HS-5 (cell line): ENCODE measurements around the gene GATAD2A.

Source experiments
- DNase-seq: peaks from one replicate; pipeline ENCODE4 v3.0.0-alpha.2; 2012; ENCODE audit warnings: low read depth

Gene GATAD2A

GRCh38 chr19:19490214-19490968 lies 84.9 kb downstream of the GATAD2A start:
- DNase-seq, result peak; percentile 69

GRCh38 chr19:19491321-19492025 lies 86.0 kb downstream of the GATAD2A start:
- DNase-seq, result no peak

GRCh38 chr19:19492026-19492610 lies 86.6 kb downstream of the GATAD2A start:
- no peak for DNase-seq

GRCh38 chr19:19493841-19494546 lies 88.5 kb downstream of the GATAD2A start:
- DNase-seq, result no peak

GRCh38 chr19:19495614-19496603 lies 90.4 kb downstream of the GATAD2A start:
- DNase-seq, result no peak

DNA sequence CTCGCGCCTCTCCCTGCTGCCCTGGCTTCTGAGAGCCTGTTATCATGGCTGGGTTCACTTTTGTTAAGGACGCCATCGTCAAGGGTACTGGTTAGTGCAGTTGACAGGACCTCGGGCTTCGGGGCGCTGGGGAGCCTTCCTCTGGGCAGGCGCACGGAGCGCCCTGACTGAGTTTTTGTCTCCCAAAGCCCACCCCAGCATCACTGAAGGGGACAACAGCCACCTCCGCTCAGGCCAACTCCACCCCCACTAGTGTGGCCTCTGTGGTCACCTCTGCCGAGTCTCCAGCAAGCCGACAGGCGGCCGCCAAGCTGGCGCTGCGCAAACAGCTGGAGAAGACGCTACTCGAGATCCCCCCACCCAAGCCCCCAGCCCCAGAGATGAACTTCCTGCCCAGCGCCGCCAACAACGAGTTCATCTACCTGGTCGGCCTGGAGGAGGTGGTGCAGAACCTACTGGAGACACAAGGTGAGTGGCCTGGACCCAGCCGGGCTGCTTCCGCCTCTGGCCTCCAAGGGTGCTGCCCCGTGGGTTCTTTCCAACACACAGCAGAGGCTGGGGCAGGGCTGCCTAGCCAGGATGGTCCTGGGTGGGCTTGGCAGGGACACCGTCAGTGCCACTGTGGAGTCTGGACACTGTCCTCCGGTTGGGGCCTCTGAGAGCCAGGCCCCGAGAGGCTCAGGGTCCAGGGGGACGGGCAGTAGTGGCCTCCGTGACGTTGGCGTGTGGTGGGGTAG lies 92.9 kb downstream of the GATAD2A start:
- DNase-seq, result no peak

DNA sequence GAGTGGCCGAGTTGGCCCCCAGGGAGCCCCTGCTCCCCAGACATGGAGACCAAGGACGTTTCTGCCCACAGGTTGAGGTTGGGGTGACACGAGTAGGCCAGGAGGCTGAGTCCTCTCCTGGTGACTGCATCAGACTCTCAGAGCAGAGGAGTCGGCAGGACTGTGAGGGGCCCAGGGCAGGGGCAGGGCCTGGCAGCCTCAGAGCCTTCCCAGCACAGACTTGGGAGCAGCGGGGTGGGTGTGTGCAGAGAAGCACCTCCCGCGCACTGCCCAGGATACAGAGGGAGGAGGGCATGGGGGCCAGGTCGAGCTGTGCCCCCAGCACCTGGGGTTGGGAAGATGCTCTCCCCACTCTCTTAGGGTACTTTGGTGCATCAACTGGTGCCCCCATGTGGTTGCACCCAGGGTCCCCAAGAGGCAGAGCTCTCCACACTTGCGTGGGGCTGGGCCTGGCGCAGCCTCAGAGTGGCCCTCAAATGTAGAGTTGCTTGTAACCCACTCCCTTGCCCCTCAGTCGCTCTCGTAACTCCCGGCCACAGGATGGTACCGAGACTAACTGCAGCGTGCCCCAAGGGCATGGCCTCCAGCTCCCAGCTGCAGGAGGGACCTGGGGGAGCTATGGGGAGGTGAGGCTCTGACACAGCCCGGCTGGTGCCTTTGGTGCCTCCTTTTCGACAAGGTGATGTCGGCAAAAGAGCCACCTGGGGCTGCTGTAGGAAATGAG lies 94.0 kb downstream of the GATAD2A start:
- no peak for DNase-seq

- no peak for DNase-seq
These were observed 95.6 kb downstream of the GATAD2A start for GRCh38 chr19:19500975-19501644.

DNA sequence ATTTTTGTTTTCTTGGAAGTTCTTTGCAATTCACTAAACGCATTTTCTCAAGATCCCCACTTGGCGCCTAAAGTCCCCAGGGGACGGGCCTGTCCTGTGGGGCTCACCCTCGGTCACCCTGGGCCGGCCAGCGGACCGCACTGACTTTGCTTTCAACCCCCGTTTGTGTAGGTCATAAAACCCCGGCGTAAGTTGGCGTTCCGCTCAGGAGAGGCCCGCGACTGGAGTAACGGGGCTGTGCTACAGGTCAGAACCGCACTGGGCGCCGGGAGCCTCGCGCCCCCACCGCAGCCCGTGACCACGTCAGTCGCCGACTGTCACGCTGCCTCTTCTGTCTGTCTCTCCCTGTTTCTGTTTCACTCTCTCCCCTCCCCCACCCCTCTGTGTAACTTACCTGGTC lies 96.3 kb downstream of the GATAD2A start:
- DNase-seq, result no peak

GRCh38 chr19:19502281-19502680 lies 96.8 kb downstream of the GATAD2A start:
- DNase-seq, result no peak

GRCh38 chr19:19502808-19503602 lies 97.5 kb downstream of the GATAD2A start:
- no peak for DNase-seq

DNA sequence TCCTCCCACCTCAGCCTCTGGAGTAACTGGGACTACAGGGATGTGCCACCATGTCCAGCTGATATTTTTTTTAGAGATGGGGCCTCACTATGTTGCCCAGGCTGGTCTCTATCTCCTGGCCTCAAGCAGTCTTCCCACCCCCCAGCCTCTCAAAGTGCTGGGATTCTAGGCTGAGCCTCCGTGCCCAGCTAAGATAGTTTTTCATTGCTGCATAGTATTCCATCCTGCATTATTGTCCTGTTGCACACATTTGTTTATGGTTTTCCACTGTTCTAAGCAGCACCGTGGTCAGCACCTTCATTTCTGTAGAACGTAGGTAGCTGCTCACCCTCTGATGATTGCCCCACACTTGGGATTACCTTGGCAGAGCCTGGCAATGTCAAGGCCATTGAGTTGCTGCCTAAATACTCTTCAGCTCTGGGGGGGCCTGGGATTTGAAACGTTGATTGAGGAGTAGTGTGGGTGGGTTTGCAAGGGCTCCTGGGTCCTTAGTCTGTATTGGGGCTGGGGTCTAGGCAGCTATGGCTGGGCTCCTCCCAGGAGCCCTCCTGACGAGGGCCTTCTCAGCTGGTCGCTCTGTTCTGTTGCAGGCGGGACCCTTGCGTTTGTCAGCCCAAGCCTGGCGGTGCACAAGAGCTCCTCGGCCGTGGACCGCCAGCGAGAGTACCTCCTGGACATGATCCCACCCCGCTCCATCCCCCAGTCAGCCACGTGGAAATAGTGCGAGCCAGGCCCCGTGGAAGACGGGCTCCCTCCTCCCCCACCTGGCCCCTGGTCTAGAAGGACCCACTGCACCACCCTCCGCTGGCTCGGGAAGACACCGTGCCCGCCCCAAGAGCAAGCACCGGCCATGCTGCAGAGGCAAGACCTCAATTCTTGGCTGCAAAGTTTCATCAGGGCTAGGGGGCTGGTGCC lies 99.5 kb downstream of the GATAD2A start:
- DNase-seq, result no peak

- DNase-seq, result no peak
These were observed 100.3 kb downstream of the GATAD2A start for GRCh38 chr19:19505669-19506326.

DNA sequence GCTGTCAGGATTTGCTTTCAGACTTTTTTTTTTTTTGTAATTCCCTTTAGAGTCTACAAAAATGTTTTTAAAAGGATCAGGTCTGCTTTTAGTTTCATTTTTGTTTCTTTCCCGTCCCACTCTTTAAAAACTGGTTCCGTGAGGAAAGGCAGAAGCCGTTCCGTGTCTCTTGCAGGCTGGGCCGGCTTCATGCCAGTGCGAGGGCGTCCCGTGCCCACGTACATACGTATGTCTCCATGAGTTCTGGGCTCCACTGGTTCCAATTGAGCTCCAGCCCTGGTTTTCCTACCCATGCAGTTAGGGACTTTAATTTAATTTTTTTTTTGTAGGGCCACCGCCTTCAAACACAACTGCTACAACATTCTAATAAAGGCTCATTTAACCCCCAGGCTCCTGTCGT lies 101.1 kb downstream of the GATAD2A start:
- DNase-seq, result no peak

DNA sequence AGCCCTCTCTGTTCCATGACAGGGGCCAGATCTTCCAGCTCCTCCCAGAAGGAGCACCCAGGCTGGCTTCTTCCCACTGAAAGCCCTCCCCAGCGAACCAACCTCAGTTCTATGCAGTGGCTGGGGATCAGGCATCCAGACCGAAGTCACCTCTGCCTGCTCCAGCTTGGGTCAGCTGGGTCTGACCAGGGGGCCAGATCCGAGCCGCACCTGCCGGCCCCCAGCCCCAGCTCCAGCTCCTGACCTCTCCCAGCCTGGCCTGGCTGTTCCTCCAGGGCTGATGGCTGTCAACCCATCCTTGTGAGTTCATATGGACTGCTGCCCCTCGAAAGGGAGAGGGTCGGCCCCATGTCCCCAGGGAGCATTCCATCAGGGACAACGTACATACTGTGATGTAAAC lies 101.9 kb downstream of the GATAD2A start:
- no peak for DNase-seq

DNA sequence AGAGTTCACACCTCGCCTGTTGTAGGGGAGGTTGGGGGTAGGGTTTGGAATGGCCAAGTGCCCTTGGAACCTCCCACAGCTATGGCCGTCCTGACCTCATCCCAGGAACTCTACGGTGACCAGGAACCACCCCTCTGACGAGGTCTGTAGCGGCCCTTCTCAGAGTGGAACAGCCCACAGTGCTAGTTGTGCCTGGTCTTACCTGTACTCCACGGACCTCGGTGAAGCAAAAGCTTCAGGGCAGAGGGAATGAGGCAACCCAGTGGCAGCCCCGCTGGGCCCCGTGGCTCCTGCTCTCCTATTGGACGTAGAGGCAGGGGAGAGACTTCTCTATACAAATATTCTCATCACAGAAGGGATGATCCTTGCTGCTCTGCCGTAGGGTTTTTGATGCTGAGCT lies 102.7 kb downstream of the GATAD2A start:
- no peak for DNase-seq

DNA sequence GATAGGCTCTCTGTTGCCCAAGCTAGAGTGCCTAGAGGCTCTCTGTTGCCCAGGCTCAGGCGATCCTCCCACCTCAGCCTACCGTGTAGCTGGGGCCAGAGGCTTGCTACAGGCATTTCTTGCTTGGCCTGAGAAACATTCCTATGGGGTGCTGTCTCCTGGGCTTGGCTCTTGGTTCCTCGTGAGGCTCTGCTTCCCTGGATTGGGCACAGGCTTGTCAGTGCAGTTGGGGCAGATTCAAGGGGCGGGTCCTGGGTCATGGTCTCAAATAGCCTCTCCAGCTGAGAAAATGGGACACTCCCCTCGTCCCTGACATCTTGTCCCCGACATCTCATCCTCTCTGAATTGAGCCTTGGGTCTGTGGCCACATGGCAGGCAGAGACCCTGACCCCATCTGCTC lies 105.0 kb downstream of the GATAD2A start:
- DNase-seq, result no peak
